ENCODE data around the gene DDO.

Gene DDO, protein sequence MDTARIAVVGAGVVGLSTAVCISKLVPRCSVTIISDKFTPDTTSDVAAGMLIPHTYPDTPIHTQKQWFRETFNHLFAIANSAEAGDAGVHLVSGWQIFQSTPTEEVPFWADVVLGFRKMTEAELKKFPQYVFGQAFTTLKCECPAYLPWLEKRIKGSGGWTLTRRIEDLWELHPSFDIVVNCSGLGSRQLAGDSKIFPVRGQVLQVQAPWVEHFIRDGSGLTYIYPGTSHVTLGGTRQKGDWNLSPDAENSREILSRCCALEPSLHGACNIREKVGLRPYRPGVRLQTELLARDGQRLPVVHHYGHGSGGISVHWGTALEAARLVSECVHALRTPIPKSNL

DNA sequence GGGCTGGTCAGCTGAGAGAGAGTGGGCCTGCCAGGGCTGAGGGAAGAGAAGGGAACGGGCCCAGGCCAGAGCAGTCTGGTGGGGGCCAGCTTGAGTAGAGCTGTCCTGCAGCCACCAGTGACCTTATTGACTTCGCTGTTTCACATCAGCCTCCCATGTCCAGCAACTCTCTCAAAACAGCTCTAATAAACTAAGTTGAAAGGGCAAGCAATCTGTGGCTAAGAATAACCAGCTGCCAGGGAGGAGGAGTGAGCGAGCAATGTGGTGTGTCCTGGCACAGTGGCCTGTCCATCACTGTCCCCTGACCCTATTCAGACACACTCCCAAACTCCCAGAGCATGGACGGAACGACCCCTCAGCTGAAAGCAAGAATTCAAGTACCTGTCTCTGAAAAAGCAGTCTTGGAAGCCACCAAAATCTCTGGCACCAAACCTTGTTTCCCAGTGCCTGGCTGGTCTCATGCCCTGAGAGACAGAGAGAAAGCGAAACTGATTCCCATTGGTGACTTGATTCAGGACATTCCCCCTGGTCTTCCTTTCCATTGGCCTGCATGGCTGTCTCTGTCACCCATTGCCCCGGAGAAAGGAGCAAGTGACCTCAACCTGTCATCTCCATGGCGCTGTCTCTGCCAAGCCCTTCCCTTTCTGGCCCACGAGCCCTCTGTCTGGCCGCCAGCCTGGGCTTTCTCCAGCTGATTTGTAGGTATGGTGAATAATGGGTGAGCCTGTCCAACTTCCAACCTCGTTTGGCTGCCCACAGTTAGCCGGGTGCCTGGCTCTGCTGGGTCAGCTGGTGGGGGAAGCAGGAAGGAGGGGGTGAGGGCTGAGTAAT is at the start of gene DDO:
Gene DDO (minus strand): TSS at position 490 of the 831 bp plus-strand sequence. CDS start 2,113 bp downstream, outside the sequence.
- DNase-seq = no peak

DNA sequence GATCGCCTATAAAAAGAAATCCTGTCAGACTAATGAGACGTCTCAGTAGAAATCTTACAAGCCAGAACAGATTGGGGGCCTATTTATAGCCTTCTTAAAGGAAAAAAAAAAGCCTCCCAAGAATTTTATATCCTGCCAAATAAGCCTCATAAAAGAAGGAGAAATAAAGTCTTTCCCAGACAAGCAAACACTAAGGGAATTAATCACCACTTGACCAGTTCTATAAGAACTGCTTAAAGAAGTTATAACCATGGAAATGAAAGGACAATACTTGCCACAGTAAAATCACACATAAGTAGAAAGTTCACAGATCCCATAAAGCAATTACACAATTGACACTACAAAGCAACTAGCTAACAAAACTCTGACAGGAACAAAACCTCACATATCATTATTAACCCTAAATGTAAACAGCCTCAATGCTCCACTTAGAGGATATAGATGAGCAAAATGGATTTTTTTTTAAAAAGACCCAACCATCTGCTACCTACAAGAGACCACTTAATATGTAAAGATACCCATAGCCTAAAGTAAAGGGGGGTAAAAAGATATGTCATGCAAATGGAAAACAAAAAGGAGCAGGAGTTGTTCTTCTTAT is 47.6 kb upstream of the DDO start:
- no peak for DNase-seq

DNA sequence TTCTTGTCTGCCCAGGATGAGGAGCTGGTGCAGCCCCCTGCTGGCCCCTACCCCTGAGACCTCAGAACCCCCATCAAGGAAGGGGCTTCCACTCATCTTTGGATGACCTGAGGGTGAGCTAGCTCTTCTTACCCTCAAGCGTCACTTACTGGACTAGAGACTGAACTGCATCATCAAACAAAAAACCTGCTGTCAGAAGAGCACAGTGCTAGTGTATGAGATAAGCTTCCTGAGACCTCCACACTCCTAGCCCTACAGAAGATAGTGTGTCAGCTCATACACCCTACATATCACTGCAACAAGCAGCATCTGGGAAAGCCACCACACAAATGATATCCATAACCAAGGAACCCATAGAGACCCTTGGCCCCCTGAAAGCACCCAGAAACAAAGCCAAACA is 46.0 kb upstream of the DDO start:
- DNase-seq = no peak

DNA sequence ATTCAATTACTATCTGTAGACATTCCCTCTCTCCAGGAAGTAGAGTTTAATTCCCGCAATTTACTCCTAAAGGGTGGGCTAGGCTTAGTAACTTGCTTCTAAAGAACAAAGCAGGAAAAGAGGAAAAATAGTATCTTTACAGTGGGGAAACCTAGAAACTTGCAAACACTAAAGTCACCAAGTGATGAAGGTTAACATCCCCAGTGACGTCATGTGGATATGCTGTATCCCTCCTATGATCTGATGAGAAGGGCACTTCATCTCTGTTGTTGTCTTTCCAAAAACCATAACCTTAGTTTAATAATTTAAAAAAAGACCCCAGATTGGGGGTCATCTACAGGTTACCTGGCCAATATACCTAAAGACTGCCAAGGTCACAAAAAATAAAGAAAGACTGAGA is 43.8 kb upstream of the DDO start:
- DNase-seq = no peak

DNA sequence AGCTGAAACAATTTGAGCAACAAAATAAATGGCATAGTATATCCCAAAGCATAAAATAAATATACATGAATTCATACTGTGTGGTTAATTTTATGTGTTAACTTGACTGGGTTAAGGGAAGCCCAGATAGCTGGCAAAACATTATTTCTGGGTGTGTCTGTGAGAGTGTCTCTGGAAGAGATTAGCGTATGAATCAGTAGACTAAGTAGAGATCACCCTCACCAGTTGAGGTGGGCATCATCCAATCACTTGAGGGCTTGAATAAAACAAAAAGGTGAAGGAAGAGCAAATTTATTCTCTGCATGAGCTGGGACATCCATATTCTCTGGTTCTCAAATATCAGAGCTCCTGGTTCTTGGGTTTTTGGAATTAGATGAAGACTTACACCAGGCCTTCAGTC is 43.1 kb upstream of the DDO start:
- no peak for DNase-seq

DNA sequence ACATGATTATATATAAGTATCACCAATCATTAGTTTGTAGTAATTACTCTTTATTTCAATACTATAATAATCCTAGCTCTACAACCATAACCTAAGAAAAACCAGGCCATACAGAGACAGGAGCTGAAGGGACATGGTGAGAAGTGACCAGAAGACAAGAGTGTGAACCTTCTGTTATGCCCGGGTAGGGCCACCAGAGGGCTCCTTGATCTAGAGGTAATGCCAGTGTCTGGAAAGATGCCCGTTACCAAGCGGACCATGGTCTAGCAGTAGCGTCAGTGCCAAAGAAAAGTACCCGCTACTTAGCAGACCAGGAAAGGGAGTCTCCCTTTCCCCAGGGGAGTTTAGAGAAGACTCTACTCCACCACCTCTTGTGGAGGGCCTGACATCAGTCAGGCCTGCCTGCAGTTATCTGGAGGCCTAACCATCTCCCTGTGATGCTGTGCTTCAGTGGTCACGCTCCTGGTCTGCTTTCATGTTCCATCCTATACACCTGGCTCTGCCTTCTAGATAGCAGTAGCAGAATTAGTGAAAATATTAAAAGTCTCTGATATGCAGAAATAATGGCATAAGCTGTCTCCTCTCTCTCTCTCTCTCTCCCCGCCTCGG is 42.3 kb upstream of the DDO start:
- DNase-seq = peak; percentile 23

DNA sequence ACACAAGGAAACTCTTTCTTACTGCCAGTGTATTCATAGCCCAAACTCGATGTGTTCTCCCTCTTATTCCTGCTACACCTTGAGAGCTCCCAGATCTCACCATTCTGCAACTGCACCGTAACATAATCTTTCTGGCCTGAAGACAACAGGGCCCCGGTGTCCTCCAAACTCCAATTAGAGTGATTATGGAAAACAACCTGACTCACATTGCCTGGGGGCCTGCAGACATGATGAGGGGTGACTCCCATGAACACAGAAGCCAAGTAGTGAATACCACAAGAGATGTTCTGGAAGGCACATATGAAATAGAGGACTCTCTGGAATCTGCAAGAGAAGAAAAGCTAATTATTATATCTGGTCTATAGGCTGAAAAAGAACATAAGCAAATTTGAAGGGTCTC is 41.3 kb upstream of the DDO start:
- no peak for DNase-seq

DNA sequence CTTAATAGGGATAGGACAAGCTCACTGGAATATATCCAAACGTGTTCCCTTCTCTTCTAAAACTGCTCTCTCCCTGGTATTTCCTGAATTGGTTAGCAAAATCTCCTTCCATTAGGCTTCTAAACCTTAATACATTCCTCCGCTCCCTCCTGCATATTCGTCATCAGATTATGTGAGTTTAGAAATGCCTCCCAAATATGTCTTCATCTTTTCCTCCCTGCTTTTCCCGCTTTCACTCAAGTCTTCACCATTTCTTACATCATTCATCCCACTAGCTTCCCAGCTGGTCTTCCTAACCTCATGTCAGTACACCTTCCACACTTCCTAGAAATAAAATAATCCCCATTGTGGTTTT is 34.1 kb upstream of the DDO start:
- no peak for DNase-seq

DNA sequence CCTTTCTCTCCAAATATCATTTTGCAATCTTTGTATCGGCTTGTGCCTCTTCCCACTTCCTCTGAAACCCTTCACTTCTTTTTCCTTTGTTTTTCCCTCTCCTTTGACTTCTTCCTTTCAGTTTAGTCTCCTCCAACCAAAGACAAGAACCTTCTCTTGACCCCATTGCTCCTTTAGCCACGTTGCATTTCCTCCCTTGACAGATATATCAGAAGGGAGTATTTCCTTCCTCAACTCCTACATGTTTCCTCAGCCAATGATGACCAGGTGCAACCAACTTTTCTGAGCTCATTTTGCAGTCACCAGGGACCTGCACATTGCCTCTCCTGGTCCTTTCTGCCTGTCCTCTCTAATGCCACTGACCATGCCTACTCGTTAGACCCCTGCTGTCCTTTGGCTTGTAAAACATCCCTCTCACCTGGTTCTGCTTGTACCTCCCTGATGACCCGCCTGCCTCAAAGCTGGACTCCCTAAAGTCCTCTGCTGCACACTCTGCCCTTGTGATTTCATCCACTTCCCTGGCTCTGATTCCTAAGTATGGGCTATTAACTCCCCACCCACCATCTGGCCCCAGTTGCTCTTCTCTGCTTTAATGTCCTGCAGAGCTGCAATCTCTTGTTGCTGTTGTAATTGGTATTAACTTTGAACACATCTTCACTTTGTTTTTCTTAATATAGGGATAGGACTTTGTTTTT is 33.6 kb upstream of the DDO start:
- peak; percentile 86 for DNase-seq

DNA sequence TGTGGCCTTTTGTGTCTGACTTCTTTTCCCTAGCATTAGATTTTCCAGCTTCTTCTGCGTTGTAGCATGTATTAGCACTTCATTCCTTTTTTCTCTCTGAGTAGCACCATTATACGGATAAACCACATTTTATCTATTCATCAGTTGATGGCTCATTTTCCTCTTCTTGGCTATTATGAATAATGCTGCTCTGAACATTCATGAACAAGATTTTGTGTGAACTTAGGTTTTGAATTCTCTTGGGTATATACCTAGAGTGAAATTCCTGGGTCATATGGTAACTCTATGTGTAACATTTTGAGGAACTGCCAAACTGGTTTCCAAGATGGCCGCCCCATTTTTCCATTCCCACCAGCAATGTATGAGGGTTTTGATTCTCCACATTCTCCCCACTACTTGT is 32.4 kb upstream of the DDO start:
- no peak for DNase-seq

DNA sequence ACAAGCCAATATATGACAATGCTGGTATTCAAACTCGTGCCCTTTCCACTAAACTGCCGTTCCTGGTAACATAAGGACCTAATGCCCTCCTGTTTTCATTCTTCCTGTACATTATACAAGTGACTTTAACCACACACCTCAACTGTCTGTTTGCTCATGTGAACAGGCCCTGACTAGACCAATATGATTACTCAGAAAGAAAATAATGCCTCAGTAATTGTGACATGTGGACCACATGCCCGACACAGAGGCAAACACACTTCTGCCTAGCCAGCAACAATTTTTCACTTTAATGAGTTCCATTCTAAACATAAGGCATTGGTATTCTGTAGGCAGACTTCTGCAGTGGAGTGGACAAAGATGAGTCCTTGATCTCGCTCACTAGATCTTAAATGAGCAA is 31.0 kb upstream of the DDO start:
- DNase-seq = no peak

DNA sequence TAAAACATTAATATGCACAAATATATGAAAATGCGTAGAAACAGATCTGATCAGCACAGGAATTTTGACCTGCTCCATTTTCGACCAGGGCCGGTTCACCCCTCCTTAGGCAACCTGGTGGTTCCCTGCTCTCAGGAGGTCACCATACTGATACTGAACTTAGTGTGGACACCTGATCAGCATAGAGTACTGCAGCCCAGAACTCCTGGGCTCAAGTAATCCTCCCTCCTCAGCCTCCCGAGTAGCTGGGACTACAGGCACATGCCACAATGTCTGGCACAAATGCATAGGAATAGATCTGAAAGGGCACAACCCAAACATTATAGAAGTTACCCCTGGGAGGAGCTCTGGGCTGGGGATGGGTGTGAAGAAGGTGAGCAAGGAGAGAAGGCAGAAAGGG is 24.7 kb upstream of the DDO start:
- no peak for DNase-seq

DNA sequence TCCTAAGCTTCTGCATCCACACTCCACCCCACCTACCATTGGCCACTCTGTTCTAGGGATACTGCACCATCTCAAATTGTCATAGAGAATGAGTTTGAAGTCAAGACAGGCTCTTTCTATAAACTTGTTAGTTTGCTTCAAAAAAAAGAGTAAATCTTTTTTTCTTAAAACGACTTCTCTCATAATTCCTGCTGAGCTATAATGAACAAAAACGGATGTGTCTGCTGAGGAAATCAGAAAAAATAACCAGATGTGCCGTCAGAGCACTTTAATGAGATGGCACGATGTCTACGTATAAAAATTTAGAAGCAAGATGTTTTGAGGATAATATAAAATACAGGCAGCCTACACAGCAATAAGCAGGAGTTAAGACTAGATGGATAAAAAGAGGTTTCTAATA is 24.0 kb upstream of the DDO start:
- DNase-seq = no peak

DNA sequence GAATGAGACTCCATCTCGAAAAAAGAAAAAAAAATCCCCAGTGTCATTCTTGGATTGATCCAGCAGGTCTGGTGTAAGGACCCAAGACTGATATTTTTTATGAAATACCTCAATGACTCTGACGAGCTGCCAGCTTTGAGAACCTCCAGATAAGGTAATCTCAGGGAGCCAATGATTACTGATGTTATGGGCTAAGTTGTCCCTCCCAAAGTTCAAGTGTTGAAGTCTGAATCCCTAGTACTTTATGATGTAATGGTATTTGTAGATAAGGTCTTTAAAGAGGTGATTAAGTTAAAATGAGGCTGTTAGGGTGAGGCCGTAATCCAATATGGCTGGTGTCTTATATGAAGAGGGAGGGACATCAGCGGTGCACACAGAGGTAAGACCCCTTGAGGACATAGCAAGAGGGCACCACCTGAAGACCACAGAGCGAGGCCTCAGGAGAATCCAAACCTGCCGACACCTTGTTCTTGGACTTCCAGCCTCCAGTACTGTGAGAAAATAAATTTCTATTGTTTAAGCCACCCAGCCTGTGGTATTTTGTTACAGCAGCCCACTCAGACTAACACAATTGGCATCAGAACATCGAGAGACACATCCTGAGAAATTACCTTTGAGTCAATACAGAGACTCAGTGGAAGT is 19.7 kb upstream of the DDO start:
- no peak for DNase-seq

DNA sequence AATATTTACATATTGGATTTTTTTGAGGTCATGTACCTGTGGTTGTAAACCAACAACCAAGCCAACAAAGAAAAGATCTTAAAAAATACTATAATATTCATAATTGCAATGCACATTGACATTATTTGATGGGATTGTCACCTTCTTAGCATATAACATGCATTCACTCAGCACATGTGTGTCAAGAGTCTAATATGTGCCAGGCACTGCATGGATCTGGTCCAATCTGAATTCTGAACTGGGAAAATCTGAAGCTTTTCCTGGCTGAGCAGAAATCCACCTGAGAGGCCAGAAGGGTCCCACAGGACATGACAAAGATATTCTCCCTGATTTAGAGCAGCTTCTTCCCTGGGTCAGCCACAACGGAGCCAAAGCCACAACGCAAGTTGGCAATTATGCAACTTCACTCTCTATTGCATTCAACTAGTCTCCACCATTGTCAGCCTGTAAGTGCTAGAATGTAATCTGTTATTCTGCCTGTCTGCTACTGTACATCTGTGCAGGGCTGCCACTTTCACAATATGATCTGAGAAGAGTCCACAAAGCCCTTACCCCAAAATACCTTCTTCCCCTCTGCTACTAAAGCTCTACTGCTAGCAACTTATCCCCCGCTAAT is 17.0 kb upstream of the DDO start:
- DNase-seq = peak; percentile 93

DNA sequence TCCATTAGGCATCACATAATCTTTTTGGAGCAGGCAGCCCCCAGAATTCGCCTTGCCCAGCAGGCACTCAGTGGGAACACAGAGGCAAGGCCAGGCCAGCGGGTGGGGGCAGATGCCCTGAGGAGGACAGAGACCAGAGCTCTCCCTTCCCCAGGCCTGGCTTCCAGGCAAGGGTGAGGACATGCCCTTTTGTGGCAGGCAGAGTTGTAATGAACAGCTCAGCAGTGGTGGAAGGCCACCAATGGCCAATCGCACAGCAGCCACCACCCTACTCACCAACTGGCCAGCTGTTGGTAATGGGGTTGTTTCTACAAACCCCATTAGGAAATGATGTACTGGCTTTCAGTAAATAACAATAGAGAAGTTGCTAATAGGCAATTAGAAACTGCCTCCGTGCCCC is 15.4 kb upstream of the DDO start:
- no peak for DNase-seq

DNA sequence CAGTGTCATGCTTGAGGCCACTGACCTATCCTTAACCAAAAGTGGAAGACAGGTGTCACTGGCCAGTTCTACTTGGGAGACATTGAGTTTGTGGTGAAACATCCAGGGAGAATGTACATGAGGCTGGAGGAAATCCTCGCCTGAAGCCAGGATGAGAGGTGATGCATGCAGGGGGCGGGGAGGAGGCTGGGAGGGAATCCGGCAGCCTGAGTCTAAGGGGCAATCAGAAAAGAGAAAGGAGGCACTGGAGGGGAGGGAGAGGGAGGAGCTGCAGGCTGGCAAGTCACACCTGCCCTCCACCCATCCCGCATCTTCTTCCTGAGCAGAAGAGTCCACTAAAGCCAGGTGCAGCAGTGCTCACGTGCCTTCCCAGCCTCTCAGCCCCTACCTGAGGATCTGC is 14.9 kb upstream of the DDO start:
- DNase-seq = no peak

DNA sequence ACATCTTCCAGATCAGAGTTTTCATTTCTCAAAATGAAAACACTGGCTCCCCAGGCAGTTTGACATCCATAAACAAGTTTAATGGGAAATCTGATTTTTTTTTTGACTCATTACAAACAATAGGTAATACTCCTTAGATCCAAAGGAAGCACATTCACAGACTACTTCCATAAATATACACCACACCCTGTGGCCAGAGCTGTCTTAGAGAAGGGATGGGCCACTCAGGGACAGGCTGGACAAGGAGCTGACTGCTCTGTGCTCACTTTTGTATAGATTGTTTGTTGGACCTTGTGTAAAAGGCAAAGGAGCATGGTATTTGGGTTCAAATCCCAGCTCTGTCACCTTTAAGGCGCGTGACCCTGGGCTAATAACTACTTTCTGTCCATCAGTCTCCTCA is 12.8 kb upstream of the DDO start:
- DNase-seq = no peak

DNA sequence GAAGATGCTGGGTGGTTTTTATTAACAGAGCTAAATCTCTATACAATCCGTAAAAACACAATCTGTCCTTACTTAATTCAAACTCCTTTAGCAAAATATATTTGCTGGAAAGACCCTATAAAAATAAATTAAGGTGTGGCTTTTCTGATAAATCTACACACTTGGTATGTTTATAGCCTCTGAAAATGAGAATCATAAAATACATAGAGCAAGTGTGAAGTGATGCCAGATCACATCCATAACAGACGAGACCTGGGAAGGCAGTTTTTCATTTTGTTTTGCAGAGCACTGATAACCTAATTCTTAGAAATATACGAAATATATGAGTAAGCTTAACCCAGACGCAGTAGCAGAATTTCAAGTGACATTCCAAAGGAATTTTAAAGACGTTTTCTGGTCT is 10.4 kb upstream of the DDO start:
- DNase-seq = no peak

DNA sequence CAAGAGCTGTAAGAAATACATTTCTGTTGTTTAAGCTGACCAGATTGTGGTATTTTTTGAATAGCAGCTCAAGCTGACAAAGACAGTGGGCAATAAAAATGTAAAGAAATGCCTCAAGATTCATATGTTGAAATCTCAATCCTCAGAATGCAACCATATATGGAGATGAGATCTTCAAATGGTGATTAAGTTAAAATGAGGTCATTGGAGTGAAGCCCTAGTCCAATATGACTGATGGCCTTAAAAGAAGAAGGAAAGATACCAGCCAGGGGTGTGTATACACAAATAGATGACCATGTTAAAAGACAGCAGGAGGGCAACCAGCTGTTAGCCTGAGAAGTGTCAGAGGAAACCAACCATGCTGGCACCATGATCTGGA is 7.1 kb upstream of the DDO start:
- peak; percentile 92 for DNase-seq

DNA sequence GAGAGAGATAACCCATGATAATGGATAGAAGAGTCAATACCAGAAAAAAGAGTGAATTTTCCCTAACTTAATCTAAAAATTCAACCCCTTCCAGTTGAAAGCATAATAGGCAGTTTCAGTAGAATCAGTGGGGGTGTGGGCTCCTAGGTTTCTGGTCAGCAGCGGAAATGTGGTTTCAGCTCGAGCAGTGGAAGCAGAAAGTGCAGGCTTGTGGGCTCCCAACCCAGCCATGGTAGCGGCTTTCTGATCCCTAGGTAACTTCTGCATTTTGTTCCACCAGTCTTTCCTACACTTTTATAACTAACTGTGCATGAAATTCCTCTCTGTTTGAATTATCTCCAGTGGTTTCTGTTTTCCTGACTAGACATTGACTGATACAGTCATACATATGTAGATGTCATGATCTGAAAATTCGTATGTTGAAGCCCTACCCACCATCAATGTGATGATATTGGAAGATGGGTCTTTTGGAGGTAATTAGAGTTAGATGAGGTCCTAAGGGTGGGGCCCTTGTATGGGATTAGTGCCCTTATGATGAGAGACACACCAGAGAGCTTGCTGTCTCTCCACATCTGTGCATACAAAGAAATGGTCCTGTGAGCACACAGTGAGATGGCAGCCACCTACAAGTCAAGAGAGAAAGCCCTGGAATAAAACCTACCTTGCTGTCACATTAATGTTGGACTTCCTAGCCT is 6.5 kb upstream of the DDO start:
- DNase-seq = peak; percentile 95
